ENCODE measurements around the gene BATF. TPM values are rescaled to one million over a fixed set of nuclear protein-coding genes. Genes with fewer than 3 reads are reported as not detected.

The BATF gene
- total and polyA plus RNA-seq, 2 experiments from 2014 or later, result 3.1 TPM; not detected in 1

DNA sequence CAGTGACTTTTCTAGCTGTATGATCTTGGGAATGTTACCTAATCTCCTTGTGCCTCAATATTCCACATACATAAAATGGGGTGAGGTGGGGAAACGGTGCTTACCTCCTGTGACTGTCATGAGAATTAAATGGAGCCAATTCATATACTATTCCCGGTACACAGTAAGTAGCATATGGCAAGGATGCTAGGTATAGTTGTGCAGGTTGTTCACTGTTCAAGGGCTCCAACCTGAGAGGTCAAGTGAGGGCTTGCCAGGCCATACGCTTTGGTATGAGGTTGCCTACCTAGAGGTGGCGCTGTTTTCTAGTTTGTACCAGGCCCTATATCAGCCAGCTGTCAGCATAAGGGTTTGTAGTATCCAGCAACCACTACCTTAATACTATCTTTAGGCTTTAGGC lies 3.6 kb upstream of the BATF start:
- H3K4me3 ChIP-seq, result no peak overlapping the region
- H3K9me3 ChIP-seq (ENCODE audit: low read depth), result no peaks in the 10 kb centered on the region
- no peaks in the 10 kb centered on the region for H3K36me3 ChIP-seq (replicated peaks; ENCODE audit: insufficient read depth, low read depth)
- H3K27ac ChIP-seq, result no peak overlapping the region
- no peak overlapping the region for H2AFZ ChIP-seq
- no peaks in the 10 kb centered on the region for H3K79me2 ChIP-seq
- H3K4me2 ChIP-seq, result no peak overlapping the region
- 74% methylated on average over 4 of the region's 4 CpGs for WGBS (ENCODE audit: low lambda C conversion rate, missing lambda C conversion rate)
- H3K9me2 ChIP-seq (replicated peaks; ENCODE audit: insufficient read depth), result no peaks in the 10 kb centered on the region
- H3K27me3 ChIP-seq, result no peaks in the 10 kb centered on the region
- H4K20me1 ChIP-seq (ENCODE audit: insufficient read depth, poor library complexity, severe bottlenecking), result no peaks in the 10 kb centered on the region
- no peak for TF ChIP-seq EZH2 (IDR thresholded peaks at IDR 0.05; ENCODE audit: borderline replicate concordance)
- TF ChIP-seq, protein P1, sequence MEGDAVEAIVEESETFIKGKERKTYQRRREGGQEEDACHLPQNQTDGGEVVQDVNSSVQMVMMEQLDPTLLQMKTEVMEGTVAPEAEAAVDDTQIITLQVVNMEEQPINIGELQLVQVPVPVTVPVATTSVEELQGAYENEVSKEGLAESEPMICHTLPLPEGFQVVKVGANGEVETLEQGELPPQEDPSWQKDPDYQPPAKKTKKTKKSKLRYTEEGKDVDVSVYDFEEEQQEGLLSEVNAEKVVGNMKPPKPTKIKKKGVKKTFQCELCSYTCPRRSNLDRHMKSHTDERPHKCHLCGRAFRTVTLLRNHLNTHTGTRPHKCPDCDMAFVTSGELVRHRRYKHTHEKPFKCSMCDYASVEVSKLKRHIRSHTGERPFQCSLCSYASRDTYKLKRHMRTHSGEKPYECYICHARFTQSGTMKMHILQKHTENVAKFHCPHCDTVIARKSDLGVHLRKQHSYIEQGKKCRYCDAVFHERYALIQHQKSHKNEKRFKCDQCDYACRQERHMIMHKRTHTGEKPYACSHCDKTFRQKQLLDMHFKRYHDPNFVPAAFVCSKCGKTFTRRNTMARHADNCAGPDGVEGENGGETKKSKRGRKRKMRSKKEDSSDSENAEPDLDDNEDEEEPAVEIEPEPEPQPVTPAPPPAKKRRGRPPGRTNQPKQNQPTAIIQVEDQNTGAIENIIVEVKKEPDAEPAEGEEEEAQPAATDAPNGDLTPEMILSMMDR (IDR thresholded peaks at IDR 0.05; ENCODE audit: poor library complexity), result peak; percentile 18
- H3K4me1 ChIP-seq (ENCODE audit: insufficient read depth), result peaks cover 12% of the 10 kb centered on the region
- no peak for DNase-seq (ENCODE audit: low spot score)

DNA sequence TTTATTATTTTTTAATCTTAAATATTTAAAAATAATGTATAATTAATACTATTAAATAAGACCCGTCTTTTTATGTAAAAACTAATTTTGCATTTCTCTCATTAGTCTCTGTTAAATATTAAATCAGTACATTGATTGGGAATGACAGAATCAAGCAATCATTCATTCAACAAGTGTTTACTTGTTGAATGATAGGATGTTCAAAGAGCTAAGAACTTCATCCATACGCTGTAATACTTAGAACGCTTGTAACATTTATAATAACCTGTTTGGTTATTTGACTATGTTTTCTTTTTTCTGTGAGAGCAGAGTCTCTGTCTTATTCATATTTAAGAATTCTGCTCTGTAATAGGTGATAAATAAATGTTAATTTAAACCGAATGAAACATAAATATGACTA lies 2.9 kb upstream of the BATF start:
- Histone ChIP-seq H3K79me2 (no peaks in the 10 kb centered on the region), H3K9me3 (ENCODE audit: low read depth) (no peaks in the 10 kb centered on the region), H3K36me3 (replicated peaks; ENCODE audit: insufficient read depth, low read depth) (no peaks in the 10 kb centered on the region), H3K9me2 (replicated peaks; ENCODE audit: insufficient read depth) (no peaks in the 10 kb centered on the region), H3K27ac (no peak overlapping the region), H4K20me1 (ENCODE audit: insufficient read depth, poor library complexity, severe bottlenecking) (no peaks in the 10 kb centered on the region), H2AFZ (no peak overlapping the region), H3K4me3 (no peak overlapping the region), H3K4me2 (no peak overlapping the region), H3K27me3 (no peaks in the 10 kb centered on the region), H3K4me1 (ENCODE audit: insufficient read depth) (peaks cover 12% of the 10 kb centered on the region)
- 95% methylated on average over 4 of the region's 4 CpGs for WGBS (ENCODE audit: low lambda C conversion rate, missing lambda C conversion rate)
- TF ChIP-seq, protein P1 (IDR thresholded peaks at IDR 0.05; ENCODE audit: poor library complexity), result no peak
- TF ChIP-seq EZH2phosphoT487 (IDR thresholded peaks at IDR 0.05; ENCODE audit: low read depth, severe bottlenecking, unreplicated experiment) (no peak), EZH2 (IDR thresholded peaks at IDR 0.05; ENCODE audit: borderline replicate concordance) (no peak)
- DNase-seq (ENCODE audit: low spot score), result no peak

DNA sequence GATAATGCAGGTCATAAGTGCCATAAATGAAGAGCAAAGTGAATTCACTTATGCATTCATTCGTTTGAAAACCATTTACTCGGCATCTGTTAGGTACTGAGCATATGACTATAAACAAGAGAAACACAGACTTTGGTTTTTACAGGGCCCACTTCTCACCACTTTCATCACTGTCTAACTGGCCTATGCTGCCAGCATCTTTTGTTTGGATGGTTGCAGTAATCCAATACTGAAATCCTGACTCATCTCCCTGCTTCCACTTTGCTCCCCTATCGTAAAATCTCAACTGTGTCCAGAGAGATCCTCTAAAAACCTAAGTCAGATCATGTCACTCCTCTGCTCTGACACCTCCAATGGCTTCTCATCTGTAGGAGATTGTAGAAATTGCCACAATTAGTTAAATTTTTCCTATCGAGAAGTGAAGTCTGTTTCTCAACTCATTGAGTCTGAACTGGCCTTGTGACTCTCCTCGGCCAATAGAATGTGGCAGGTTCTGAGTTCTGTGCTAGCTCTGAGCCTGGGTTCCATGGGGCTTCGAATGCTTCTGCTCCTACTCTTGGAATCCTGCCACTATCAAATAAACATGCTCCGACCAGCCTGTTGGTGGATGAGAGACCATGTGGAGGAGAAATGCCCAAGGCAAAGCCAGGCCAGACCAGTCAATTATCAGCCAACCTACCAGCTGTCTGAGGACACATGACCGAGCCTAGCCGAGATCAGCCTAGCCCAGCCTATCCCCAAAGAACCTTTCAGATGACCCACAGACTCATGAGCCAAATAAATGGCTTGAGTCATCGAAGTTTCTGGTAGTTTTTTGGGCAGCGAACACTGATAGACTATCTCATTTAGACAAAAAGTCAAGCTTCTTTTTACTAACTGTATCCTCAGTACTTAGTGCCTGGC lies 2.2 kb upstream of the BATF start:
- no peaks in the 10 kb centered on the region for H3K9me2 ChIP-seq (replicated peaks; ENCODE audit: insufficient read depth)
- H3K27me3 ChIP-seq, result no peaks in the 10 kb centered on the region
- H3K4me1 ChIP-seq (ENCODE audit: insufficient read depth), result peaks cover 12% of the 10 kb centered on the region
- DNase-seq (ENCODE audit: low spot score), result no peak
- H3K79me2 ChIP-seq, result no peaks in the 10 kb centered on the region
- no peak overlapping the region for H3K27ac ChIP-seq
- no peaks in the 10 kb centered on the region for H3K9me3 ChIP-seq (ENCODE audit: low read depth)
- no peak overlapping the region for H3K4me2 ChIP-seq
- H4K20me1 ChIP-seq (ENCODE audit: insufficient read depth, poor library complexity, severe bottlenecking), result no peaks in the 10 kb centered on the region
- no peak overlapping the region for H2AFZ ChIP-seq
- no peak overlapping the region for H3K4me3 ChIP-seq
- 84% methylated on average over 11 of the region's 11 CpGs for WGBS (ENCODE audit: low lambda C conversion rate, missing lambda C conversion rate)
- no peaks in the 10 kb centered on the region for H3K36me3 ChIP-seq (replicated peaks; ENCODE audit: insufficient read depth, low read depth)
- no peak for TF ChIP-seq EZH2 (IDR thresholded peaks at IDR 0.05; ENCODE audit: borderline replicate concordance)
- TF ChIP-seq, protein P1 (IDR thresholded peaks at IDR 0.05; ENCODE audit: poor library complexity), result no peak
- no peak for TF ChIP-seq EZH2phosphoT487 (IDR thresholded peaks at IDR 0.05; ENCODE audit: low read depth, severe bottlenecking, unreplicated experiment)
